Stimulated activated CD8-positive, alpha-beta memory T cell treated with anti-CD3 and anti-CD28 coated beads, Interleukin-15, amount 100 ng/mL, for 1 hour (primary cell): Measurements from ENCODE around the gene EIF2S1.
"Not testable (repeated sequence)": the region's sequence is repeated elsewhere in the genome, so short reads cannot be mapped to it uniquely, and the experiment has no call there.

Source experiments
- DNase-seq: peaks from one replicate; pipeline ENCODE4 v3.0.0-alpha.2; 2020; ENCODE audit warnings: low read depth

EIF2S1 gene

GRCh38 chr14:67371247-67372148, 11.4 kb downstream of the EIF2S1 start:
- DNase-seq = no peak

- DNase-seq = no peak
Observed at GRCh38 chr14:67372833-67373232, 12.7 kb downstream of the EIF2S1 start.

GRCh38 chr14:67373347-67373746, 13.2 kb downstream of the EIF2S1 start:
- no peak for DNase-seq

GRCh38 chr14:67377916-67378315, 17.8 kb downstream of the EIF2S1 start:
- no peak for DNase-seq

- no peak for DNase-seq
Observed at GRCh38 chr14:67385120-67385519, 25.0 kb downstream of the EIF2S1 start.

GRCh38 chr14:67385618-67386017, 25.5 kb downstream of the EIF2S1 start:
- no peak for DNase-seq

- no peak for DNase-seq
Observed at GRCh38 chr14:67387195-67387594, 27.1 kb downstream of the EIF2S1 start.

- no peak for DNase-seq
Observed at GRCh38 chr14:67389275-67389674, 29.1 kb downstream of the EIF2S1 start.

GRCh38 chr14:67389811-67390534, 29.8 kb downstream of the EIF2S1 start:
- no peak for DNase-seq

GRCh38 chr14:67391268-67391667, 31.1 kb downstream of the EIF2S1 start:
- DNase-seq = no peak

GRCh38 chr14:67392123-67392522, 32.0 kb downstream of the EIF2S1 start:
- DNase-seq = no peak

- DNase-seq = no peak
Observed at GRCh38 chr14:67392800-67393199, 32.7 kb downstream of the EIF2S1 start.

- DNase-seq = no peak
Observed at GRCh38 chr14:67393689-67394088, 33.6 kb downstream of the EIF2S1 start.

- no peak for DNase-seq
Observed at GRCh38 chr14:67395086-67395875, 35.2 kb downstream of the EIF2S1 start.

- no peak for DNase-seq
Observed at GRCh38 chr14:67395876-67396189, 35.7 kb downstream of the EIF2S1 start.

GRCh38 chr14:67396381-67396970, 36.3 kb downstream of the EIF2S1 start:
- no peak for DNase-seq

- DNase-seq = no peak
Observed at GRCh38 chr14:67397536-67397935, 37.4 kb downstream of the EIF2S1 start.

GRCh38 chr14:67400434-67400833, 40.3 kb downstream of the EIF2S1 start:
- no peak for DNase-seq

- DNase-seq = no peak
Observed at GRCh38 chr14:67405771-67406170, 45.6 kb downstream of the EIF2S1 start.

- not testable (repeated sequence) for DNase-seq
Observed at GRCh38 chr14:67408122-67408801, 48.1 kb downstream of the EIF2S1 start.

- no peak for DNase-seq
Observed at GRCh38 chr14:67409461-67409860, 49.3 kb downstream of the EIF2S1 start.

GRCh38 chr14:67410313-67410712, 50.2 kb downstream of the EIF2S1 start:
- DNase-seq = no peak
